ENCODE data around the gene CDKN2A. TPM values are rescaled to one million over a fixed set of nuclear protein-coding genes. Genes with fewer than 3 reads are reported as not detected.
A peak's percentile ranks its signal among the peaks of the same experiment; 100 is the strongest.

Gene CDKN2A
- polyA plus RNA-seq, 1 donor (not counting 4 experiments of a cell fraction or from before 2014, with no cell fraction given), result 65.3 TPM

DNA sequence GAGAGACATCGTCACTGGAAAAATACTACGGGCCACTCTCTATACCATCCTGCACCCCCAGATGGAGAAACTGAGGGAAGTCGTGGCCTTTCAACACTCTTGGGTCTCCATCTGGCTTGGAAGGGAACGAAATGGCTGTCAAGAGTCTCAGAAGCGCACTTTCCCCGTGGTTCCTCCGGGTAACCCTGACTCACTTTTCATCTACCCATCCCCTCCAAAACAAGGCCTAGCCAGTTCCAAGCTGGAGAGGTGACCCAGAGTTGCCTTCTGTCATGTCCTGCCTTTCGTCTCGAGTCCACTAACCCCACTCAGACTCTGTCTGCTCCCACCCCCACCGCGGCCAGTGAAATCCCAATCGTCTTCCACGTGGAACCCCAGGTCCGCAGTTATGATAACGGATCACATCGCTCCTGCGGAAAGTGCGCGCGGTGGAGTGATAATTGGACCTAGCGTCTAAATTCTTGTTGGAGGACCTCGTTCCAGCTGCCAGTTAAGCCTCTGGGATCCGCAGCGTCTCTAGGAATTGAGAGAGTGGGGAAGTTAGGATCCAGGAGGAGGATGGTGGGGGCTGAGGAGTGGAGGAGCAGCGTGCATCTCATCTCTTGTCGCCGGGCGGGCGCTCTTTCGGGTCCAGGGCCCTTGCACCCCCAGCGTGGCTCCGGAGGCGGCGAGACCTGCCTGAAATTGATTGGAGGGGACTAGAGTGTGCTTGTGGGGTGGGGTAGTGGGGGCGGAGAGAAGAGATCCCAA, 4.6 kb downstream of the CDKN2A start:
- dilution Hi-C loops (cut with MboI; ENCODE audit: extremely low pct_ligation_motif_present, low sequenced_read_pairs), result no loop called here
- Histone ChIP-seq H2AFZ (ENCODE audit: control insufficient read depth, low read length) (peak overlapping the region; percentile 25), H3K27ac (ENCODE audit: control insufficient read depth, insufficient read depth, low read length) (peak overlapping the region; percentile 34), H3K36me3 (ENCODE audit: control insufficient read depth in 2 of 2, extremely low read depth in 1 of 2, insufficient read depth in 2 of 2, low read length in 2 of 2) (no peaks in the 10 kb centered on the region), H4K20me1 (ENCODE audit: control insufficient read depth, extremely low read depth, insufficient read depth, low read length) (no peaks in the 10 kb centered on the region), H3K9ac (ENCODE audit: control insufficient read depth, extremely low read depth, insufficient read depth, low read length) (no peak overlapping the region), H3K27me3 (ENCODE audit: control insufficient read depth, extremely low read depth, insufficient read depth, low read length) (no peaks in the 10 kb centered on the region), H3K79me2 (ENCODE audit: control insufficient read depth, insufficient read depth, low read length) (peaks cover 24% of the 10 kb centered on the region), H3K4me1 (ENCODE audit: control insufficient read depth, extremely low read depth, insufficient read depth, low read length) (peaks cover 20% of the 10 kb centered on the region), H3K4me2 (ENCODE audit: control insufficient read depth, extremely low read depth, insufficient read depth, low read depth, low read length) (peak overlapping the region; percentile 78), H3K4me3 (ENCODE audit: control insufficient read depth in 2 of 3, extremely low read depth in 1 of 3, insufficient read depth in 2 of 3, low read depth in 1 of 3, low read length in 3 of 3) (no peak overlapping the region), H3K9me3 (ENCODE audit: control insufficient read depth, low read depth, low read length) (no peaks in the 10 kb centered on the region), H3K9me1 (ENCODE audit: control insufficient read depth, extremely low read depth, insufficient read depth, low read length) (no peaks in the 10 kb centered on the region)
- FAIRE-seq (no peak), DNase-seq (ENCODE audit: low read depth, low spot score) (no peak)
- TF ChIP-seq EZH2 (IDR thresholded peaks at IDR 0.05; ENCODE audit: low read length), result no peak
- no peak for TF ChIP-seq CTCF (optimal IDR thresholded peaks at IDR 0.05 in 1 of 3, IDR thresholded peaks at IDR 0.05 in 1 of 3, conservative IDR thresholded peaks at IDR 0.05 in 1 of 3; ENCODE audit: extremely low read depth in 1 of 3, insufficient read depth in 2 of 3, low read length in 3 of 3)

GRCh38 chr9:21988056-21988990, 5.9 kb downstream of the CDKN2A start:
- Histone ChIP-seq H3K4me3 (ENCODE audit: control insufficient read depth in 2 of 3, extremely low read depth in 1 of 3, insufficient read depth in 2 of 3, low read depth in 1 of 3, low read length in 3 of 3) (peak overlapping the region in 2 of 3 experiments; percentile 14 to 21), H3K4me1 (ENCODE audit: control insufficient read depth, extremely low read depth, insufficient read depth, low read length) (peaks cover 16% of the 10 kb centered on the region), H4K20me1 (ENCODE audit: control insufficient read depth, extremely low read depth, insufficient read depth, low read length) (no peaks in the 10 kb centered on the region), H3K9me3 (ENCODE audit: control insufficient read depth, low read depth, low read length) (no peaks in the 10 kb centered on the region), H2AFZ (ENCODE audit: control insufficient read depth, low read length) (peak overlapping the region; percentile 64), H3K9me1 (ENCODE audit: control insufficient read depth, extremely low read depth, insufficient read depth, low read length) (no peaks in the 10 kb centered on the region), H3K27me3 (ENCODE audit: control insufficient read depth, extremely low read depth, insufficient read depth, low read length) (no peaks in the 10 kb centered on the region), H3K36me3 (ENCODE audit: control insufficient read depth in 2 of 2, extremely low read depth in 1 of 2, insufficient read depth in 2 of 2, low read length in 2 of 2) (no peaks in the 10 kb centered on the region), H3K4me2 (ENCODE audit: control insufficient read depth, extremely low read depth, insufficient read depth, low read depth, low read length) (peak overlapping the region; percentile 83), H3K9ac (ENCODE audit: control insufficient read depth, extremely low read depth, insufficient read depth, low read length) (peak overlapping the region; percentile 2), H3K79me2 (ENCODE audit: control insufficient read depth, insufficient read depth, low read length) (peaks cover 16% of the 10 kb centered on the region), H3K27ac (ENCODE audit: control insufficient read depth, insufficient read depth, low read length) (no peak overlapping the region)
- FAIRE-seq, result peak; percentile 44
- no peak for DNase-seq (ENCODE audit: low read depth, low spot score)
- dilution Hi-C loops (cut with MboI; ENCODE audit: extremely low pct_ligation_motif_present, low sequenced_read_pairs), result no loop called here
- TF ChIP-seq EZH2 (IDR thresholded peaks at IDR 0.05; ENCODE audit: low read length) (no peak), CTCF (optimal IDR thresholded peaks at IDR 0.05 in 1 of 3, IDR thresholded peaks at IDR 0.05 in 1 of 3, conservative IDR thresholded peaks at IDR 0.05 in 1 of 3; ENCODE audit: extremely low read depth in 1 of 3, insufficient read depth in 2 of 3, low read length in 3 of 3) (no peak)
